WERI-Rb-1 (cell line): ENCODE data around the gene DKK1.

Experiments used
- DNase-seq: peaks from one replicate; pipeline ENCODE4 v3.0.0-alpha.2; 2020
- H3K27ac ChIP-seq: fragments of 250-450 bp; sonication (Bioruptor Pico); 2 replicates; pipeline ENCODE4 v1.5.1; 2020; ENCODE audit warnings: mild to moderate bottlenecking, moderate library complexity
- H3K27me3 ChIP-seq: fragments of 250-450 bp; sonication (Bioruptor Pico); 2 replicates; pipeline ENCODE4 v1.5.1; 2021; ENCODE audit warnings: mild to moderate bottlenecking, low read depth, moderate library complexity; ENCODE audit not compliant: insufficient read depth, severe bottlenecking
- H3K36me3 ChIP-seq: fragments of 250-450 bp; sonication (Bioruptor Pico); 2 replicates; pipeline ENCODE4 v1.5.1; 2020; ENCODE audit warnings: mild to moderate bottlenecking, moderate library complexity
- H3K4me3 ChIP-seq: 2 replicates; pipeline ENCODE4 v1.5.1; 2011; ENCODE audit warnings: low read depth, mild to moderate bottlenecking, control low read depth, low read length
- H3K9me3 ChIP-seq: fragments of 250-450 bp; sonication (Bioruptor Pico); 2 replicates; pipeline ENCODE4 v1.5.1; 2021; ENCODE audit warnings: mild to moderate bottlenecking, moderate library complexity; ENCODE audit not compliant: severe bottlenecking
- CTCF ChIP-seq: IDR thresholded peaks from 2 replicates; pipeline ENCODE4 v1.5.1; 2011; ENCODE audit warnings: low read depth, mild to moderate bottlenecking, control low read depth, inconsistent platforms, low read length

The DKK1 gene

GRCh38 chr10:52346394-52347326, 32.6 kb downstream of the DKK1 start:
- no peak for DNase-seq
- Histone ChIP-seq H3K9me3 (no peaks in the 10 kb centered on the region), H3K36me3 (no peaks in the 10 kb centered on the region), H3K4me3 (no peak overlapping the region), H3K27ac (no peak overlapping the region), H3K27me3 (peaks cover 2% of the 10 kb centered on the region)
- no peak for TF ChIP-seq CTCF

GRCh38 chr10:52347327-52347667, 33.2 kb downstream of the DKK1 start:
- Histone ChIP-seq H3K4me3 (no peak overlapping the region), H3K27ac (no peak overlapping the region), H3K9me3 (no peaks in the 10 kb centered on the region), H3K36me3 (no peaks in the 10 kb centered on the region), H3K27me3 (peaks cover 2% of the 10 kb centered on the region)
- no peak for TF ChIP-seq CTCF
- no peak for DNase-seq

GRCh38 chr10:52348037-52348564, 34.0 kb downstream of the DKK1 start:
- Histone ChIP-seq H3K27me3 (peaks cover 2% of the 10 kb centered on the region), H3K4me3 (no peak overlapping the region), H3K36me3 (no peaks in the 10 kb centered on the region), H3K27ac (no peak overlapping the region), H3K9me3 (no peaks in the 10 kb centered on the region)
- TF ChIP-seq CTCF: no peak
- no peak for DNase-seq

- DNase-seq: no peak
- Histone ChIP-seq H3K36me3 (no peaks in the 10 kb centered on the region), H3K27me3 (no peaks in the 10 kb centered on the region), H3K27ac (no peak overlapping the region), H3K9me3 (no peaks in the 10 kb centered on the region), H3K4me3 (no peak overlapping the region)
- no peak for TF ChIP-seq CTCF
Observed at GRCh38 chr10:52351914-52352330, 37.8 kb downstream of the DKK1 start.

- Histone ChIP-seq H3K9me3 (no peaks in the 10 kb centered on the region), H3K27me3 (no peaks in the 10 kb centered on the region), H3K27ac (no peak overlapping the region), H3K4me3 (no peak overlapping the region), H3K36me3 (no peaks in the 10 kb centered on the region)
- DNase-seq: no peak
- no peak for TF ChIP-seq CTCF
Observed at GRCh38 chr10:52353205-52353604, 39.1 kb downstream of the DKK1 start.
